Type B pancreatic cell (in vitro differentiated cells): ENCODE measurements around the gene SLC34A2. TPM values are rescaled to one million over a fixed set of nuclear protein-coding genes. Genes with fewer than 3 reads are reported as not detected.

Source experiments
- DNase-seq: peaks from one replicate; pipeline ENCODE4 v3.0.0; 2021; ENCODE audit warnings: mixed read lengths; ENCODE audit not compliant: unreplicated experiment; ENCODE audit errors: extremely low spot score
- H3K27ac Mint-ChIP-seq: 2 replicates; pipeline ENCODE4 v1.8.0; 2021; ENCODE audit warnings: mild to moderate bottlenecking, mixed read lengths
- H3K27me3 Mint-ChIP-seq: 2 replicates; pipeline ENCODE4 v1.8.0; 2021; ENCODE audit warnings: mixed read lengths
- H3K36me3 Mint-ChIP-seq: 2 replicates; pipeline ENCODE4 v1.8.0; 2021; ENCODE audit warnings: mixed read lengths
- H3K4me1 Mint-ChIP-seq: one replicate; pipeline ENCODE4 v1.8.0; 2021; ENCODE audit warnings: mixed read lengths; ENCODE audit not compliant: unreplicated experiment
- H3K4me3 Mint-ChIP-seq: 2 replicates; pipeline ENCODE4 v1.8.0; 2021; ENCODE audit warnings: mild to moderate bottlenecking, mixed read lengths
- H3K9me3 Mint-ChIP-seq: 2 replicates; pipeline ENCODE4 v1.8.0; 2021; ENCODE audit warnings: mixed read lengths
- CTCF ChIP-seq: fragments of 200-600 bp; sonication (generic); conservative IDR thresholded peaks from 2 replicates; pipeline ENCODE4 v1.5.0; 2021; ENCODE audit warnings: antibody characterized with exemption, mild to moderate bottlenecking
- total RNA-seq: library from RNA; stranded (reverse); gene quantifications from 2 replicates; pipeline ENCODE4 v1.2.1, GENCODE V29; 2021; ENCODE audit warnings: low replicate concordance

Gene SLC34A2
- total RNA-seq, 1 donor from 2014 or later = 25.7 TPM

- peaks cover 5% of the 10 kb centered on the region for H3K27me3 Mint-ChIP-seq
- H3K4me3 Mint-ChIP-seq = peak overlapping the region; percentile 48
- peak overlapping the region; percentile 58 for H3K27ac Mint-ChIP-seq
- DNase-seq = no peak
- no peak for TF ChIP-seq CTCF
- no peaks in the 10 kb centered on the region for H3K36me3 Mint-ChIP-seq
- H3K4me1 Mint-ChIP-seq = peaks cover 23% of the 10 kb centered on the region
- H3K9me3 Mint-ChIP-seq = peaks cover 4% of the 10 kb centered on the region
Measured at GRCh38 chr4:25621027-25621930, 34.4 kb upstream of the SLC34A2 start.

GRCh38 chr4:25624616-25625015, 31.0 kb upstream of the SLC34A2 start:
- Mint-ChIP-seq H3K27me3 (peaks cover 5% of the 10 kb centered on the region), H3K4me1 (peaks cover 23% of the 10 kb centered on the region), H3K9me3 (no peaks in the 10 kb centered on the region), H3K36me3 (no peaks in the 10 kb centered on the region), H3K27ac (no peak overlapping the region), H3K4me3 (no peak overlapping the region)
- DNase-seq = no peak
- TF ChIP-seq CTCF = no peak

GRCh38 chr4:25628451-25628850, 27.2 kb upstream of the SLC34A2 start:
- TF ChIP-seq CTCF = no peak
- no peaks in the 10 kb centered on the region for H3K9me3 Mint-ChIP-seq
- H3K4me1 Mint-ChIP-seq = peaks cover 9% of the 10 kb centered on the region
- H3K27ac Mint-ChIP-seq = no peak overlapping the region
- no peak for DNase-seq
- H3K27me3 Mint-ChIP-seq = no peaks in the 10 kb centered on the region
- no peaks in the 10 kb centered on the region for H3K36me3 Mint-ChIP-seq
- no peak overlapping the region for H3K4me3 Mint-ChIP-seq

- H3K4me3 Mint-ChIP-seq = no peak overlapping the region
- H3K27ac Mint-ChIP-seq = no peak overlapping the region
- no peaks in the 10 kb centered on the region for H3K36me3 Mint-ChIP-seq
- no peak for DNase-seq
- no peaks in the 10 kb centered on the region for H3K9me3 Mint-ChIP-seq
- H3K27me3 Mint-ChIP-seq = no peaks in the 10 kb centered on the region
- H3K4me1 Mint-ChIP-seq = no peaks in the 10 kb centered on the region
- TF ChIP-seq CTCF = no peak
Measured at GRCh38 chr4:25632135-25632534, 23.5 kb upstream of the SLC34A2 start.

- no peak for TF ChIP-seq CTCF
- Mint-ChIP-seq H3K4me1 (no peaks in the 10 kb centered on the region), H3K9me3 (no peaks in the 10 kb centered on the region), H3K4me3 (no peak overlapping the region), H3K36me3 (no peaks in the 10 kb centered on the region), H3K27ac (no peak overlapping the region), H3K27me3 (no peaks in the 10 kb centered on the region)
- DNase-seq = no peak
Measured at GRCh38 chr4:25633541-25633940, 22.1 kb upstream of the SLC34A2 start.
